Panc1 (cell line): Measurements from ENCODE around the gene RHOT2. TPM values are rescaled to one million over a fixed set of nuclear protein-coding genes. Genes with fewer than 3 reads are reported as not detected.

Experiments used
- ATAC-seq: fragments of 200-7000 bp; cut with Tn5 transposase; 2 replicates; pipeline ENCODE4 v1.9.1; 2020; ENCODE audit warnings: mild to moderate bottlenecking, moderate library complexity
- BruUV-seq: library from RNA; stranded (reverse); fragments of 400-500 nt; replicated peaks from 2 replicates; lab custom pipeline; 2021; lab: Mats Ljungman, UMichigan
- CTCF ChIA-PET: fragments of 300-600 bp; sonication (Branson Sonifier 250); formaldehyde crosslinking; loops from one replicate; lab custom pipeline; 2022; ENCODE audit warnings: antibody characterized with exemption; lab: Charles Lee
- POLR2A ChIA-PET: fragments of 300-600 bp; sonication (Branson Sonifier 250); formaldehyde crosslinking; loops from one replicate; lab custom pipeline; 2022; ENCODE audit warnings: antibody characterized with exemption; lab: Charles Lee
- DNase-seq: peaks from one replicate; pipeline ENCODE4 v3.0.0-alpha.2; 2010; ENCODE audit warnings: low read depth, low spot score
- H3K27ac ChIP-seq: 2 replicates; pipeline ENCODE4 v1.5.1; 2011; ENCODE audit warnings: mild to moderate bottlenecking, low read length, inconsistent platforms
- H3K27me3 ChIP-seq: fragments of 200-500 bp; sonication (Bioruptor generic); 2 replicates; pipeline ENCODE4 v1.6.0; 2014; ENCODE audit warnings: low read length, inconsistent platforms; ENCODE audit not compliant: control insufficient read depth, insufficient read depth
- H3K36me3 ChIP-seq: fragments of 200-500 bp; sonication (Bioruptor generic); 2 replicates; pipeline ENCODE4 v1.5.1; 2014; ENCODE audit warnings: inconsistent platforms, mild to moderate bottlenecking, low read length, moderate library complexity; ENCODE audit not compliant: control insufficient read depth, insufficient read depth
- H3K4me1 ChIP-seq: 2 replicates; pipeline ENCODE4 v1.5.1; 2011; ENCODE audit warnings: inconsistent platforms, mild to moderate bottlenecking, low read length, moderate library complexity; ENCODE audit not compliant: control insufficient read depth, insufficient read depth
- H3K4me3 ChIP-seq, 2 experiments: 2 replicates each; pipeline ENCODE4 v1.5.1; 2011 to 2012; ENCODE audit warnings: low read depth in 2 of 2, low read length in 2 of 2, mild to moderate bottlenecking in 2 of 2, inconsistent platforms in 1 of 2, moderate library complexity in 1 of 2
- H3K9me3 ChIP-seq: fragments of 200-500 bp; sonication (Bioruptor generic); 2 replicates; pipeline ENCODE4 v1.5.1; 2014; ENCODE audit warnings: low read depth, mild to moderate bottlenecking, inconsistent platforms, low read length, moderate library complexity; ENCODE audit not compliant: control insufficient read depth, insufficient read depth
- POLR2AphosphoS5 ChIP-seq: IDR thresholded peaks from 2 replicates; pipeline ENCODE4 v1.6.1; 2012; ENCODE audit warnings: mild to moderate bottlenecking, low read depth, low read length, moderate library complexity
- REST ChIP-seq, 2 experiments: IDR thresholded peaks; 2 replicates each; pipeline ENCODE4 v1.6.1; 2011 to 2012; ENCODE audit warnings: low read depth in 2 of 2, control low read depth in 1 of 2, low read length in 1 of 2, mild to moderate bottlenecking in 1 of 2, moderate library complexity in 1 of 2; ENCODE audit not compliant: insufficient read depth in 1 of 2
- SIN3A ChIP-seq: IDR thresholded peaks from 2 replicates; pipeline ENCODE4 v1.6.1; 2012; ENCODE audit warnings: low read depth, mild to moderate bottlenecking, low read length, moderate library complexity, borderline replicate concordance; ENCODE audit not compliant: insufficient read depth
- TCF7L2 ChIP-seq: IDR thresholded peaks from 2 replicates; pipeline ENCODE4 v1.6.1; 2011; ENCODE audit warnings: mild to moderate bottlenecking, low read depth, low read length, inconsistent platforms
- in situ Hi-C: cut with HindIII; loops from 2 replicates; pipeline ENCODE4 v1.10.0; 2016; ENCODE audit warnings: low sequenced_read_pairs, low pct_unique_long_range_greater_than_20kb
- intact Hi-C: fragments of 100-400 bp; cut with micrococcal nuclease; formaldehyde crosslinking; loops from one replicate; pipeline ENCODE4 v1.10.0; 2022; ENCODE audit not compliant: unreplicated experiment
- total RNA-seq: library from RNA; stranded (reverse); gene quantifications from one replicate; pipeline ENCODE4 v1.2.1, GENCODE V29; 2021; ENCODE audit not compliant: unreplicated experiment
- TF ChIP-seq, protein P1 (sequence below): fragments of 450-650 bp; IDR thresholded peaks from 2 replicates; pipeline ENCODE4 v1.5.1; 2017; ENCODE audit warnings: mild to moderate bottlenecking

The RHOT2 gene
- total RNA-seq, 1 experiment from 2014 or later = 195 TPM

GRCh38 chr16:662597-662996, 5.3 kb upstream of the RHOT2 start:
- in situ Hi-C loops = no loop called here
- intact Hi-C loops = no loop called here

GRCh38 chr16:666572-666971, 1.4 kb upstream of the RHOT2 start:
- ChIA-PET CTCF (no interaction called here), POLR2A (no interaction called here)
- Histone ChIP-seq H3K4me1 (peaks cover 10% of the 10 kb centered on the region), H3K27ac (no peak overlapping the region), H3K9me3 (no peaks in the 10 kb centered on the region), H3K4me3 (no peak overlapping the region), H3K27me3 (no peaks in the 10 kb centered on the region), H3K36me3 (peaks cover 3% of the 10 kb centered on the region; the same call in 1 of the 2 replicates)
- in situ Hi-C loops (no loop called here), intact Hi-C loops (no loop called here)
- DNase-seq = no peak
- ATAC-seq = no peak
- TF ChIP-seq TCF7L2 (no peak), REST (IDR thresholded peaks at IDR 0.05; ENCODE audit: insufficient read depth in 1 of 2, low read depth in 2 of 2, low read length in 1 of 2) (no peak), SIN3A (no peak), POLR2AphosphoS5 (no peak)
- TF ChIP-seq, protein P1, sequence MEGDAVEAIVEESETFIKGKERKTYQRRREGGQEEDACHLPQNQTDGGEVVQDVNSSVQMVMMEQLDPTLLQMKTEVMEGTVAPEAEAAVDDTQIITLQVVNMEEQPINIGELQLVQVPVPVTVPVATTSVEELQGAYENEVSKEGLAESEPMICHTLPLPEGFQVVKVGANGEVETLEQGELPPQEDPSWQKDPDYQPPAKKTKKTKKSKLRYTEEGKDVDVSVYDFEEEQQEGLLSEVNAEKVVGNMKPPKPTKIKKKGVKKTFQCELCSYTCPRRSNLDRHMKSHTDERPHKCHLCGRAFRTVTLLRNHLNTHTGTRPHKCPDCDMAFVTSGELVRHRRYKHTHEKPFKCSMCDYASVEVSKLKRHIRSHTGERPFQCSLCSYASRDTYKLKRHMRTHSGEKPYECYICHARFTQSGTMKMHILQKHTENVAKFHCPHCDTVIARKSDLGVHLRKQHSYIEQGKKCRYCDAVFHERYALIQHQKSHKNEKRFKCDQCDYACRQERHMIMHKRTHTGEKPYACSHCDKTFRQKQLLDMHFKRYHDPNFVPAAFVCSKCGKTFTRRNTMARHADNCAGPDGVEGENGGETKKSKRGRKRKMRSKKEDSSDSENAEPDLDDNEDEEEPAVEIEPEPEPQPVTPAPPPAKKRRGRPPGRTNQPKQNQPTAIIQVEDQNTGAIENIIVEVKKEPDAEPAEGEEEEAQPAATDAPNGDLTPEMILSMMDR = no peak
- BruUV-seq = no TSS peak

More at GRCh38 chr16:662597-662996, 5.3 kb upstream of the RHOT2 start:
- H3K9me3 ChIP-seq = no peaks in the 10 kb centered on the region
- no peak for TF ChIP-seq REST (IDR thresholded peaks at IDR 0.05; ENCODE audit: insufficient read depth in 1 of 2, low read depth in 2 of 2, low read length in 1 of 2)
- no peak for TF ChIP-seq POLR2AphosphoS5
- TF ChIP-seq SIN3A = no peak
- TF ChIP-seq, protein P1 = no peak
- TF ChIP-seq TCF7L2 = no peak
- H3K27me3 ChIP-seq = no peaks in the 10 kb centered on the region
- H3K27ac ChIP-seq = no peak overlapping the region
- ChIA-PET POLR2A (no interaction called here), CTCF (no interaction called here)
- H3K36me3 ChIP-seq = no peaks in the 10 kb centered on the region
- peaks cover 15% of the 10 kb centered on the region for H3K4me1 ChIP-seq
- no peak for DNase-seq
- no peak for ATAC-seq
- H3K4me3 ChIP-seq = no peak overlapping the region
- BruUV-seq = no TSS peak
